ENCODE results near the gene RPUSD3.
"Not testable (repeated sequence)": the region's sequence is repeated elsewhere in the genome, so short reads cannot be mapped to it uniquely, and the experiment has no call there.

GRCh38 chr3:9851383-9851782 is 7.6 kb upstream of the RPUSD3 start:
- not testable (repeated sequence) for TF ChIP-seq POLR2A, POLR2AphosphoS5 (IDR thresholded peaks at IDR 0.05; ENCODE audit: low read depth, low read length)

Measured in GM12892 (cell line).